ENCODE measurements around the gene JPH3. TPM values are rescaled to one million over a fixed set of nuclear protein-coding genes. Genes with fewer than 3 reads are reported as not detected.

The JPH3 gene
- total RNA-seq, 1 experiment from 2014 or later, result 0.57 TPM

- no peaks in the 10 kb centered on the region for H3K27me3 Mint-ChIP-seq (ENCODE audit: unreplicated experiment)
- H3K9me3 Mint-ChIP-seq (ENCODE audit: low read depth, unreplicated experiment), result no peaks in the 10 kb centered on the region
- H3K36me3 Mint-ChIP-seq (ENCODE audit: insufficient read depth, unreplicated experiment), result peaks cover 48% of the 10 kb centered on the region
- no peak overlapping the region for H3K4me3 Mint-ChIP-seq (ENCODE audit: low read depth, unreplicated experiment)
- no peak overlapping the region for H3K27ac Mint-ChIP-seq (ENCODE audit: unreplicated experiment)
- TF ChIP-seq, protein P1, sequence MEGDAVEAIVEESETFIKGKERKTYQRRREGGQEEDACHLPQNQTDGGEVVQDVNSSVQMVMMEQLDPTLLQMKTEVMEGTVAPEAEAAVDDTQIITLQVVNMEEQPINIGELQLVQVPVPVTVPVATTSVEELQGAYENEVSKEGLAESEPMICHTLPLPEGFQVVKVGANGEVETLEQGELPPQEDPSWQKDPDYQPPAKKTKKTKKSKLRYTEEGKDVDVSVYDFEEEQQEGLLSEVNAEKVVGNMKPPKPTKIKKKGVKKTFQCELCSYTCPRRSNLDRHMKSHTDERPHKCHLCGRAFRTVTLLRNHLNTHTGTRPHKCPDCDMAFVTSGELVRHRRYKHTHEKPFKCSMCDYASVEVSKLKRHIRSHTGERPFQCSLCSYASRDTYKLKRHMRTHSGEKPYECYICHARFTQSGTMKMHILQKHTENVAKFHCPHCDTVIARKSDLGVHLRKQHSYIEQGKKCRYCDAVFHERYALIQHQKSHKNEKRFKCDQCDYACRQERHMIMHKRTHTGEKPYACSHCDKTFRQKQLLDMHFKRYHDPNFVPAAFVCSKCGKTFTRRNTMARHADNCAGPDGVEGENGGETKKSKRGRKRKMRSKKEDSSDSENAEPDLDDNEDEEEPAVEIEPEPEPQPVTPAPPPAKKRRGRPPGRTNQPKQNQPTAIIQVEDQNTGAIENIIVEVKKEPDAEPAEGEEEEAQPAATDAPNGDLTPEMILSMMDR (IDR thresholded peaks at IDR 0.05; ENCODE audit: unreplicated experiment), result no peak
- intact Hi-C loops (cut with micrococcal nuclease; ENCODE audit: unreplicated experiment), result no loop called here
- DNase-seq, result no peak
- no peaks in the 10 kb centered on the region for H3K4me1 Mint-ChIP-seq (ENCODE audit: low read depth, unreplicated experiment)
- CTCF ChIA-PET, result no interaction called here
- no TSS peak for BruUV-seq (replicated peaks)
Measured at GRCh38 chr16:87710887-87711286, 108.6 kb downstream of the JPH3 start.

- peaks cover 41% of the 10 kb centered on the region for H3K36me3 Mint-ChIP-seq (ENCODE audit: insufficient read depth, unreplicated experiment)
- H3K4me1 Mint-ChIP-seq (ENCODE audit: low read depth, unreplicated experiment), result no peaks in the 10 kb centered on the region
- no peak overlapping the region for H3K4me3 Mint-ChIP-seq (ENCODE audit: low read depth, unreplicated experiment)
- TF ChIP-seq, protein P1 (IDR thresholded peaks at IDR 0.05; ENCODE audit: unreplicated experiment), result no peak
- intact Hi-C loops (cut with micrococcal nuclease; ENCODE audit: unreplicated experiment), result no loop called here
- H3K9me3 Mint-ChIP-seq (ENCODE audit: low read depth, unreplicated experiment), result no peaks in the 10 kb centered on the region
- no peak overlapping the region for H3K27ac Mint-ChIP-seq (ENCODE audit: unreplicated experiment)
- CTCF ChIA-PET, result no interaction called here
- no peak for DNase-seq
- H3K27me3 Mint-ChIP-seq (ENCODE audit: unreplicated experiment), result no peaks in the 10 kb centered on the region
- BruUV-seq (replicated peaks), result no TSS peak
Measured at GRCh38 chr16:87712184-87712762, 110.0 kb downstream of the JPH3 start.

GRCh38 chr16:87713451-87714229 is 111.3 kb downstream of the JPH3 start:
- CTCF ChIA-PET, result no interaction called here
- BruUV-seq (replicated peaks), result no TSS peak
- no peaks in the 10 kb centered on the region for H3K9me3 Mint-ChIP-seq (ENCODE audit: low read depth, unreplicated experiment)
- H3K4me1 Mint-ChIP-seq (ENCODE audit: low read depth, unreplicated experiment), result no peaks in the 10 kb centered on the region
- H3K27me3 Mint-ChIP-seq (ENCODE audit: unreplicated experiment), result no peaks in the 10 kb centered on the region
- no peak overlapping the region for H3K27ac Mint-ChIP-seq (ENCODE audit: unreplicated experiment)
- TF ChIP-seq, protein P1 (IDR thresholded peaks at IDR 0.05; ENCODE audit: unreplicated experiment), result no peak
- intact Hi-C loops (cut with micrococcal nuclease; ENCODE audit: unreplicated experiment), result no loop called here
- H3K36me3 Mint-ChIP-seq (ENCODE audit: insufficient read depth, unreplicated experiment), result peaks cover 34% of the 10 kb centered on the region
- H3K4me3 Mint-ChIP-seq (ENCODE audit: low read depth, unreplicated experiment), result no peak overlapping the region
- no peak for DNase-seq

GRCh38 chr16:87715231-87715630 is 112.9 kb downstream of the JPH3 start:
- H3K4me3 Mint-ChIP-seq (ENCODE audit: low read depth, unreplicated experiment), result no peak overlapping the region
- BruUV-seq (replicated peaks), result no TSS peak
- CTCF ChIA-PET, result no interaction called here
- TF ChIP-seq, protein P1 (IDR thresholded peaks at IDR 0.05; ENCODE audit: unreplicated experiment), result no peak
- no peaks in the 10 kb centered on the region for H3K27me3 Mint-ChIP-seq (ENCODE audit: unreplicated experiment)
- intact Hi-C loops (cut with micrococcal nuclease; ENCODE audit: unreplicated experiment), result no loop called here
- peaks cover 28% of the 10 kb centered on the region for H3K36me3 Mint-ChIP-seq (ENCODE audit: insufficient read depth, unreplicated experiment)
- no peak overlapping the region for H3K27ac Mint-ChIP-seq (ENCODE audit: unreplicated experiment)
- H3K9me3 Mint-ChIP-seq (ENCODE audit: low read depth, unreplicated experiment), result no peaks in the 10 kb centered on the region
- H3K4me1 Mint-ChIP-seq (ENCODE audit: low read depth, unreplicated experiment), result no peaks in the 10 kb centered on the region
- DNase-seq, result no peak

All from Calu3 (cell line).